ENCODE data around the gene ASB10. TPM values are rescaled to one million over a fixed set of nuclear protein-coding genes. Genes with fewer than 3 reads are reported as not detected.

The ASB10 gene
- total and polyA plus RNA-seq, 2 of the 13 experiments (the other 11 are each of a cell fraction or from before 2014, with no cell fraction given): not detected

GRCh38 chr7:151150388-151150787, 36.7 kb downstream of the ASB10 start:
- H3K9me3 ChIP-seq (ENCODE audit: low read length): no peaks in the 10 kb centered on the region
- H3K9ac ChIP-seq (ENCODE audit: insufficient read depth, low read depth, low read length): no peak overlapping the region
- no peaks in the 10 kb centered on the region for H3K36me3 ChIP-seq (replicated peaks in 1 of 2; ENCODE audit: control insufficient read depth in 1 of 2, insufficient read depth in 2 of 2, low read length in 2 of 2)
- ChIA-PET CTCF (ENCODE audit: low intra/inter-chr PET ratio, low total read pairs) (interaction anchor here (1.4 kb wide), 1 partner anchor 22 kb away, joined by 3 read pairs; no protein-coding TSS in a partner anchor), POLR2A (no interaction called here)
- no peaks in the 10 kb centered on the region for H3K4me1 ChIP-seq (ENCODE audit: insufficient read depth, low read length)
- H3K79me2 ChIP-seq (ENCODE audit: insufficient read depth, low read length): no peaks in the 10 kb centered on the region
- H3K4me2 ChIP-seq (ENCODE audit: low read depth, low read length): no peak overlapping the region
- H3K4me3 ChIP-seq (replicated peaks in 1 of 3; ENCODE audit: insufficient read depth in 1 of 3, low read depth in 2 of 3, low read length in 3 of 3): no peak overlapping the region
- H3K27ac ChIP-seq (ENCODE audit: extremely low read length, insufficient read depth, low read length): no peak overlapping the region
- H4K20me1 ChIP-seq (ENCODE audit: insufficient read depth, low read length): no peaks in the 10 kb centered on the region
- DNase-seq (ENCODE audit: low spot score) (no peak), ATAC-seq (no peak), FAIRE-seq (no peak)
- no TSS peak for BruUV-seq (replicated peaks)
- intact Hi-C loops (cut with micrococcal nuclease; ENCODE audit: unreplicated experiment): no loop called here
- no peak overlapping the region for H2AFZ ChIP-seq (ENCODE audit: low read length)
- in situ Hi-C loops (cut with HindIII; ENCODE audit: extremely low pct_ligation_motif_present, low pct_unique_long_range_greater_than_20kb): no loop called here
- no peak for TF ChIP-seq ZNF17 (CRISPR knock-in tag; IDR thresholded peaks at IDR 0.05)
- TF ChIP-seq TIGD3 (CRISPR knock-in tag; IDR thresholded peaks at IDR 0.05; ENCODE audit: borderline replicate concordance): no peak
- TF ChIP-seq ZFP62 (CRISPR knock-in tag; IDR thresholded peaks at IDR 0.05): no peak
- TF ChIP-seq NFYC (CRISPR knock-in tag; IDR thresholded peaks at IDR 0.05): no peak
- TF ChIP-seq ZNF652 (CRISPR knock-in tag; IDR thresholded peaks at IDR 0.05; ENCODE audit: borderline replicate concordance, low read depth): no peak
- H3K27me3 ChIP-seq (ENCODE audit: control insufficient read depth in 1 of 2, insufficient read depth in 2 of 2, low read length in 2 of 2): peaks cover 2 to 37% of the 10 kb centered on the region in 2 experiments; a peak in 3 of 5 replicates
- WGBS (ENCODE audit: low lambda C conversion rate): 23% methylated on average over 3 of the region's 3 CpGs

DNA sequence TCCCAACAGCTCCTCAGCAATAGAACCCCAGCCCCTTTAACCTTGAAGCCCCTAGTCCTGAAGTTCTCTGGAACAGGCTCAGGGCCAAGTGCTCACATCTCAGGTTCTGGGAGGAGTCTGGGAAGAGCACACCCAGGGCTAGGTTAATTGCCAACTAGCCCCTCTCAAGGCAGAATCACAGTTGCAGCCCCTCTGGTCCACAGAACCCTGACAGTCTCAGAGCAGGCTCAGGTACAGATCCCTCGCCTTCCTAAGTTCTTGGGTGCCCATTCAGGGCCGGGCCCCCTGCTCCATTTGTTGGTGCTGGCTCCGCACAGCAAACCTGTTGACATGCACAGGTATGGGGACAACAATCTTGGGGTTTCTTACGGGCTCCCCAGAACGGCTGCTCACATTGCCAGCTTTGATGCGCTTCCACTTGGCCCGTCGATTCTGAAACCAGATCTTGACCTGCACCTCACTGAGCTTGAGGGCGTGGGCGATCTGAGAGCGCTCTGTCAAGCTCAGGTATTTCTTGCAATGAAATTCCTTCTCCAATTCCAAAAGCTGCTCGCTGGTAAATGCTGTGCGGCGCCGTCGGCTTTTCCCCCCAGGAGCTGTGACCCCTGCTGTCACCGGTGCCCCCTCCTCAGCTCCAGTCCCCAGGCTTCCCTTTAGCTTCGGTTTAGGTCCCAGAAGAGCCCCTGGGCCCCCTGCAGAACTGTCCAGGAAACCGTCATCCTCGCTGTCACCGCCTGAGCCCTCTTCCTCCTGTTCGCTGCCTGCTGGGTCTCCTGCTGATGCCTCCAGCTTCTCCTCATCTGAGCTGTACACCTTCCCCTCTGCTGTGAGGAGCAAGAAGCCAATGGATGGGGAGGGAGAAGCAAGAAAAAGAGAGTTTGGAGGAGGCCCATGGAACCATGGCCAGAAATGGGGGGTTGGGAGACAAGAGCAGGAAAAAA, 38.5 kb downstream of the ASB10 start:
- no peak for DNase-seq (ENCODE audit: low spot score)
- Histone ChIP-seq H3K4me3 (replicated peaks in 1 of 3; ENCODE audit: insufficient read depth in 1 of 3, low read depth in 2 of 3, low read length in 3 of 3) (no peak overlapping the region), H4K20me1 (ENCODE audit: insufficient read depth, low read length) (no peaks in the 10 kb centered on the region), H3K4me2 (ENCODE audit: low read depth, low read length) (no peak overlapping the region), H3K79me2 (ENCODE audit: insufficient read depth, low read length) (no peaks in the 10 kb centered on the region), H3K36me3 (replicated peaks in 1 of 2; ENCODE audit: control insufficient read depth in 1 of 2, insufficient read depth in 2 of 2, low read length in 2 of 2) (peaks cover 4 to 5% of the 10 kb centered on the region in 2 experiments; a peak in 3 of 5 replicates), H2AFZ (ENCODE audit: low read length) (no peak overlapping the region), H3K27me3 (ENCODE audit: control insufficient read depth in 1 of 2, insufficient read depth in 2 of 2, low read length in 2 of 2) (peaks cover 2 to 26% of the 10 kb centered on the region in 2 experiments; a peak in 3 of 5 replicates), H3K27ac (ENCODE audit: extremely low read length, insufficient read depth, low read length) (no peak overlapping the region), H3K9me3 (ENCODE audit: low read length) (no peaks in the 10 kb centered on the region), H3K4me1 (ENCODE audit: insufficient read depth, low read length) (no peaks in the 10 kb centered on the region), H3K9ac (ENCODE audit: insufficient read depth, low read depth, low read length) (no peak overlapping the region)
- no TSS peak for BruUV-seq (replicated peaks)
- FAIRE-seq: no peak
- ChIA-PET POLR2A (no interaction called here), CTCF (ENCODE audit: low intra/inter-chr PET ratio, low total read pairs) (no interaction called here)
- intact Hi-C loops (cut with micrococcal nuclease; ENCODE audit: unreplicated experiment) (no loop called here), in situ Hi-C loops (cut with HindIII; ENCODE audit: extremely low pct_ligation_motif_present, low pct_unique_long_range_greater_than_20kb) (no loop called here)
- ATAC-seq: peak; percentile 23
- 62% methylated on average over 19 of the region's 22 CpGs for WGBS (ENCODE audit: low lambda C conversion rate)
- TF ChIP-seq ZNF883 (CRISPR knock-in tag; IDR thresholded peaks at IDR 0.05; ENCODE audit: not compliant biosample characterization) (no peak), DDIT3 (CRISPR knock-in tag; IDR thresholded peaks at IDR 0.05) (no peak), MIER2 (CRISPR knock-in tag; IDR thresholded peaks at IDR 0.05) (no peak), ZNF329 (CRISPR knock-in tag; IDR thresholded peaks at IDR 0.05; ENCODE audit: low read depth) (no peak), ZFP36 (IDR thresholded peaks at IDR 0.05; ENCODE audit: borderline replicate concordance, low read depth, low read length, partially characterized antibody) (no peak), CEBPB (IDR thresholded peaks at IDR 0.05; ENCODE audit: borderline replicate concordance, low read depth, low read length) (no peak), ZFP90 (CRISPR knock-in tag; IDR thresholded peaks at IDR 0.05; ENCODE audit: borderline replicate concordance) (no peak), ZNF530 (CRISPR knock-in tag; IDR thresholded peaks at IDR 0.05; ENCODE audit: low read depth) (no peak)
